Measurements from ENCODE around the gene SBNO2. TPM values are rescaled to one million over a fixed set of nuclear protein-coding genes. Genes with fewer than 3 reads are reported as not detected.

The SBNO2 gene
- total RNA-seq, 6 experiments from 2014 or later = 21.5 to 54.4 (median 25.5) TPM

- Histone ChIP-seq H3K27me3 (no peaks in the 10 kb centered on the region), H3K36me3 (peaks cover 0 to 8% (median 3%) of the 10 kb centered on the region in 4 donors), H3K9me3 (no peaks in the 10 kb centered on the region), H3K27ac (no peak overlapping the region), H3K4me1 (peaks cover 0 to 27% (median 9%) of the 10 kb centered on the region in 4 donors), H3K4me3 (no peak overlapping the region)
- WGBS (ENCODE audit: insufficient coverage, low coverage, low lambda C conversion rate, missing lambda C conversion rate) = 95% methylated on average over 17 of the region's 46 CpGs
- DNase-seq (peak in 1 of 3 donors; percentile 27), ATAC-seq (no peak)
- intact Hi-C loops (cut with DNase I) = no loop called here
- TF ChIP-seq POLR2A (IDR thresholded peaks at IDR 0.05) (no peak), CTCF (IDR thresholded peaks at IDR 0.05) (no peak)
These were observed 17.0 kb downstream of the SBNO2 start for GRCh38 chr19:1156830-1157615.

DNA sequence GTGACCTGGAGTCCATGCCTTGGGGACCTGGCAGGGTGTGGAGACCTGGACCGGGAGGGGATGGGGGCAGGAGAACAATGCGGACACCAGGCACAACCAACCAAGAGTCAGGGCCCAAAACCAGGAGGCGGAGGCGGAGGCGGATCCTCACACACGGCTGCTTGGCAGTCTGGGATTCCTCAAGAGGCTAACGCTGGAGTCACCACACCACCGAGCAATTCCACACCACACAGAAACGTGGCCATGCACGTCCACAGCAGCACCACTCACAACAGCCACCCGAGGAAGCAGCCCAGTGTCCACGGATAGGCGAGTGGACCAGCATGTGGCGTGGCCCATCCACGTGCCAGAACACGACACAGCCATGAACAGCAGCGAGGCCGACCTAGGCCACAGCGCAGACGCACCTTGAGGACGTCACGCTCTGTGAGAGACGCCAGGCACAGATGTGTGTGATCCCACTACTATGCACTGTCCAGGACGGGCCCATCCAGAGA, 17.7 kb downstream of the SBNO2 start:
- no peak for TF ChIP-seq POLR2A (IDR thresholded peaks at IDR 0.05)
- no peak for TF ChIP-seq CTCF (IDR thresholded peaks at IDR 0.05)
- Histone ChIP-seq H3K27me3 (no peaks in the 10 kb centered on the region), H3K27ac (peak overlapping the region; percentile 92 to 99 (median 95)), H3K9me3 (no peaks in the 10 kb centered on the region), H3K4me3 (no peak overlapping the region), H3K4me1 (peaks cover 0 to 27% (median 9%) of the 10 kb centered on the region in 4 donors), H3K36me3 (peaks cover 0 to 12% (median 8%) of the 10 kb centered on the region in 4 donors)
- ATAC-seq = peak in 1 of 4 donors; percentile 2
- intact Hi-C loops (cut with DNase I) = no loop called here
- 89% methylated on average over 10 of the region's 24 CpGs for WGBS (ENCODE audit: insufficient coverage, low coverage, low lambda C conversion rate, missing lambda C conversion rate)
- DNase-seq = peak in 1 of 3 donors; percentile 33

DNA sequence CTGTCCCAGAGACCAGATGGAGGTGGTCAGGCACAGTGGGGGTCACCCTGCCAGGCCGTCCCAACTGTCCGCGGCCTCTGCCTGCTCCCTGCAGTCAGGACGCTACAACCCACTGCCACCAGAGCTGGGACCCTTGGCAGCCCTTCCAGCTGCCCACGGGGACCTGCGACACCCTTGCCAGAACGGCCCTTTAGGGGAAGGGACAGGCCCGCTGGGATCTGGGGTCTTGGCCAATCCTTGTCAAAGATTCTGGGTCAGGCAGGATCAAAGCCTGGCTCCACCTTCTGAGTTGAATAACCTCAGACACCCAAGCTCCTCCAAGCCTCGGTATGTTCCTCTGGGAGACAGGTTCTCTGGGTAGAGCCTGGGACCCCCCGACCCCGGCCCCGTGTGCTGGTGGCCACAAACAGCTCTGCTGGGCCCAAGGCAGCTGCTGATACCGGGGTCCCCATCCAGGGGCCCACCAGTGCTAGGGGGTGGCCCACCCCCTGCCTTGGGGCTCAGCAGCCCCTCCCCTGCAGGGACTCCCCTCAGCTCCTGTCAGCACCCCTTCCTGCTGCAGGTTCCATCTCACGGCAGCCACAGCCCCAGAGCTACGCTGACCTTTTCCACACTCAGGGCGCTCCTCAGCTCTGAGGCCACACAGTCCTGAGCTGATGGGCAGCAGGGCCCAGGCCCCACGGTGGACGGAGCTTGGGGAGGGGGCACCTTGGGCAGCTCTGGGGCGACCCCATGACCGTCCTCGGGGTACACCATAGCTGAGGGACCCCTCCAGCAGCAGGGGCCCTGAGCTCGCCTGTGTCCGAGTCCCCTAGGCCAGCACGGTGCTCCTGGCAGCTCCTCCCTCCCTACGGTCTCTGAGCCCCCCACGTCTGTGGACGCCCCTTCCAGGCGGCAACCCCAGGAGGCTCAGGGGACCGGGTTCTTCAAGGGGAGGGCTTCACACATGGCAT, 18.4 kb downstream of the SBNO2 start:
- TF ChIP-seq CTCF (IDR thresholded peaks at IDR 0.05) (no peak), POLR2A (IDR thresholded peaks at IDR 0.05) (no peak)
- Histone ChIP-seq H3K4me3 (peak overlapping the region; percentile 41 to 46 (median 43)), H3K27ac (peak overlapping the region; percentile 92 to 99 (median 95)), H3K9me3 (no peaks in the 10 kb centered on the region), H3K27me3 (no peaks in the 10 kb centered on the region), H3K36me3 (peaks cover 0 to 12% (median 9%) of the 10 kb centered on the region in 4 donors), H3K4me1 (peaks cover 0 to 27% (median 9%) of the 10 kb centered on the region in 4 donors)
- intact Hi-C loops (cut with DNase I) = no loop called here
- ATAC-seq = peak; percentile 57 to 74 (median 68)
- WGBS (ENCODE audit: insufficient coverage, low coverage, low lambda C conversion rate, missing lambda C conversion rate) = 67% methylated on average over 10 of the region's 29 CpGs
- DNase-seq = peak; percentile 74 to 85 (median 77)

GRCh38 chr19:1154731-1155351, 19.2 kb downstream of the SBNO2 start:
- H3K4me1 ChIP-seq = peaks cover 0 to 27% (median 9%) of the 10 kb centered on the region in 4 donors
- peaks cover 0 to 12% (median 9%) of the 10 kb centered on the region in 4 donors for H3K36me3 ChIP-seq
- no peaks in the 10 kb centered on the region for H3K27me3 ChIP-seq
- peak overlapping the region; percentile 92 to 99 (median 95) for H3K27ac ChIP-seq
- TF ChIP-seq POLR2A (IDR thresholded peaks at IDR 0.05) (peak; percentile 65), CTCF (IDR thresholded peaks at IDR 0.05) (peak in 2 of 4 donors; percentile 10 to 13)
- ATAC-seq = peak; percentile 77 to 86 (median 82)
- peak; percentile 93 to 96 (median 95) for DNase-seq
- 3% methylated on average over 12 of the region's 32 CpGs for WGBS (ENCODE audit: insufficient coverage, low coverage, low lambda C conversion rate, missing lambda C conversion rate)
- intact Hi-C loops (cut with DNase I) = no loop called here
- no peaks in the 10 kb centered on the region for H3K9me3 ChIP-seq
- H3K4me3 ChIP-seq = peak overlapping the region; percentile 41 to 46 (median 43)

All from right lobe of liver (tissue), 6 donors.